Activated naive CD8-positive, alpha-beta T cell (primary cell): Measurements from ENCODE around the gene ANKRD13A.
A peak's percentile ranks its signal among the peaks of the same experiment; 100 is the strongest.

Experiments used
- H3K27ac Mint-ChIP-seq: one replicate; pipeline ENCODE4 v1.8.0; 2021; ENCODE audit warnings: mixed read lengths
- H3K27me3 Mint-ChIP-seq: one replicate; pipeline ENCODE4 v1.8.0; 2021; ENCODE audit warnings: mixed read lengths
- H3K36me3 Mint-ChIP-seq: one replicate; pipeline ENCODE4 v1.8.0; 2021; ENCODE audit warnings: mixed read lengths
- H3K4me1 Mint-ChIP-seq: one replicate; pipeline ENCODE4 v1.8.0; 2021; ENCODE audit warnings: low read depth, mixed read lengths
- H3K4me3 Mint-ChIP-seq: one replicate; pipeline ENCODE4 v1.8.0; 2021; ENCODE audit warnings: mild to moderate bottlenecking, mixed read lengths
- H3K9me3 Mint-ChIP-seq: one replicate; pipeline ENCODE4 v1.8.0; 2021; ENCODE audit warnings: low read depth, mixed read lengths

The ANKRD13A gene

DNA sequence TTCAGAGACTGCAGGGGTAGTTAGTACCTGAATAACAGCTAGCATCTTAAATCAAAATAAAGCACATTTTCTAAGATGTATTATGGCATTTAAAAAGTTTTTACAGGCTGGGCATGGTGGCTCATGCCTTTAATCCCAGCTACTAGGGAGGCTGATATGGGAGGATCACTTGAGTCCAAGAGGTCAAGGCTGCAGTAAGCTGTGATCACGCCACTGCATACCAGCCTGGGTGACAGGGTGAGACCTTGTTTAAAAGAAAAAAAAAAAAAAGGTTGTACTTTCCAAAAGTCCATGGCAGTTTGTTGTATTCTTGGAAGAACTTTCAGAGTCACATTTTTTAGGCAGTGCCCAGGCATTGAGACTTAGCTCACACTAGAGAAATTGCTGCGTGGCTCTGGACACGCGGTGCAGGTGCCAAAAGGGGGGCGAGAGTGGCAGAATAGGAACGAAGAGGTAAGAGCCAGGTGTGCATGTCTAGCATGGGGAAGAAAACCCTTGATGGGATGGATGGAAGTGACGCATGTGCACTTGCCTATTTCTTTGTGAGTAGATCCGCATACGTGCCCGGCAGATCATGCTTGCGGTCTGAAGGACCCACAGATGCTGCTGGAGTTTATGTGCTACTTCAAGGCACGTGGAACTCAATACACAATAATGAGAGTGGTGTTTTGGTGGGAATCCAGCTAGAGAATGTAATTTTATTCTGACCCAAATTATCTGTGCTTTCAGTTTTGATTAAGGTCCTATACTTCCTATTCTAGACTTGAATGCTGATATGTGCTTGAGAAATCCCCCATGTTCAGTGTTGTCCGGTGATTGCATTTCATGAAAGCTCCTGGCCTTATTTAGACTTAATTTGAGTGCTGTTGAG, 11.9 kb downstream of the ANKRD13A start:
- no peaks in the 10 kb centered on the region for H3K27me3 Mint-ChIP-seq
- H3K4me3 Mint-ChIP-seq = no peak overlapping the region
- no peaks in the 10 kb centered on the region for H3K9me3 Mint-ChIP-seq
- peaks cover 58% of the 10 kb centered on the region for H3K4me1 Mint-ChIP-seq
- peaks cover 8% of the 10 kb centered on the region for H3K36me3 Mint-ChIP-seq
- H3K27ac Mint-ChIP-seq = peak overlapping the region; percentile 73

DNA sequence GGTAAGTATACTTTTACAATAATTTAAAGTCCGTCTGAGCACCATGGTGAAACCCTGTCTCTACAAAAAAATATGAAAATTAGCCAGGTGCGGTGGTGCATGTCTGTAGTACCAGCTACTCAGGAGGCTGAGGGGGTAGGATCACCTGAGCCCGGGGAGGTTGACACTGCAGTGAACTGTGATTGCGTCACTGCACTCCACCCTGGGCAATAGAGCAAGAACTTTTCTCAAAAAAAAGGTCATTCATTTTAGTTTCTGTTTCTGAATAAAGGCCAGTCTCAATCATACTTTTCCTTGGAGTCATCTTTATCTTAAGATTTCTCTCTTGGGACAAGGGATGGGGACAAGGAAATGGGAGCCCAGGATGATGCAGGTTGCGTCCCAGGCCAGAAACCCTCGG, 12.9 kb downstream of the ANKRD13A start:
- no peak overlapping the region for H3K4me3 Mint-ChIP-seq
- H3K4me1 Mint-ChIP-seq = peaks cover 52% of the 10 kb centered on the region
- H3K27ac Mint-ChIP-seq = no peak overlapping the region
- H3K36me3 Mint-ChIP-seq = peaks cover 6% of the 10 kb centered on the region
- no peaks in the 10 kb centered on the region for H3K9me3 Mint-ChIP-seq
- H3K27me3 Mint-ChIP-seq = no peaks in the 10 kb centered on the region

DNA sequence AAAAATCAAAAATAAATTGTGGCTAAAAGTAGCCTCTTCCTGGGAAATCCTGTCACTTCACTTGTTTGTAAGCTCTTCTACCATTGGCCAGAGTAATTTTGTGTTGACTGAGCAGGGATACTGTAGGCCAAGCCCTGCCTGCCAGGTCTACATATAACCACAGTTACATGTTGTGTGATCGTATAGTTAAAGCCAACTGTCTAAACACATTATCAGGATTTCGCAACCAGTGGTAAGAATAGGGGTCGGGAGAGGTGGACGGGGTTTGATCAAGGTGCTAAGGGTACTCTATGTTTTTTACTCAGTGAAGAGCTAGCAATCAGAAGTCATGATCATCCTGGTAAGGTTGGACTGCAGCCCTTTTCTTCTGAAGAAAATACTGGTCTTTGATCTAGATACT, 13.4 kb downstream of the ANKRD13A start:
- H3K27me3 Mint-ChIP-seq = no peaks in the 10 kb centered on the region
- peaks cover 50% of the 10 kb centered on the region for H3K4me1 Mint-ChIP-seq
- H3K4me3 Mint-ChIP-seq = no peak overlapping the region
- no peaks in the 10 kb centered on the region for H3K9me3 Mint-ChIP-seq
- H3K36me3 Mint-ChIP-seq = peaks cover 6% of the 10 kb centered on the region
- peak overlapping the region; percentile 70 for H3K27ac Mint-ChIP-seq

DNA sequence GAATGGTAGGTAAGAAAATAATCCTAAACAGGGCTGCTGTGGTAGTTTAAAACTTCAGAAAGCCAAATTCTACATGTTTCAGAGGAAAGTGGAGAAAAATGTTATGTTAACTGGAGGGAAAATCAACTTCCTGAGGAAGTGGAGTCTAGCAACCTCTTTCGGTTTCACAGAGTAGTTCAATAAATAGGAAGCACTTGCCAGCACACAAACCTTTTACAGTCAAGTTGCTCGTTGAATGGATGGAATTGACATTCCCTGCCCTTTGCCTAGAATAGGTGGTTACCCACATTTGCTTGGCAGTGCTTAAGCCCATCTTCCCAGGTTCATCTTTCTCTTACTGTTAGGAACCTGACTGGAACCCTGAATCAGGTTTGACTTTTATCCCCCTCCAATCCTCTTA, 15.9 kb downstream of the ANKRD13A start:
- Mint-ChIP-seq H3K27me3 (no peaks in the 10 kb centered on the region), H3K4me3 (peak overlapping the region; percentile 13), H3K4me1 (peaks cover 32% of the 10 kb centered on the region), H3K27ac (peak overlapping the region; percentile 87), H3K9me3 (no peaks in the 10 kb centered on the region), H3K36me3 (no peaks in the 10 kb centered on the region)

DNA sequence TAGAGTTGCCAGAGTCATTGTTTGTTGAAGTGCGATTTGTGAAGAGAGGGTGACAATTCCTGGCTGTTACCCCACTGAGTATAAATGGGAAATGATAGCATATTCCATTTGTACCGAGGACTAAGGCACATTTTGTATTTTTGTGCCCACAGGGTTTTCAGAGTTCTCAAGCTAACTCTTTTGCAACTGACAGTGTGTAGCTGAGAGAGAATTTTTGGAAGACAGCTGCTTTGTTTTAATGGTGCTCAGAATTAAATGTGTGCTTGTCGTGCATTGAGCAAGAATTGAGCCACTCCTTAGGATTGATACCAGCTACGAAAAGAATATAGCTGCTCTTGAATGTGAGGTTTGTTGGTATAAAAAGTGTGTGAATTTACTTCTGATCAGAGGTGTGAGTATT, 21.7 kb downstream of the ANKRD13A start:
- H3K36me3 Mint-ChIP-seq = no peaks in the 10 kb centered on the region
- H3K27ac Mint-ChIP-seq = no peak overlapping the region
- H3K9me3 Mint-ChIP-seq = no peaks in the 10 kb centered on the region
- no peak overlapping the region for H3K4me3 Mint-ChIP-seq
- H3K27me3 Mint-ChIP-seq = no peaks in the 10 kb centered on the region
- peaks cover 3% of the 10 kb centered on the region for H3K4me1 Mint-ChIP-seq

DNA sequence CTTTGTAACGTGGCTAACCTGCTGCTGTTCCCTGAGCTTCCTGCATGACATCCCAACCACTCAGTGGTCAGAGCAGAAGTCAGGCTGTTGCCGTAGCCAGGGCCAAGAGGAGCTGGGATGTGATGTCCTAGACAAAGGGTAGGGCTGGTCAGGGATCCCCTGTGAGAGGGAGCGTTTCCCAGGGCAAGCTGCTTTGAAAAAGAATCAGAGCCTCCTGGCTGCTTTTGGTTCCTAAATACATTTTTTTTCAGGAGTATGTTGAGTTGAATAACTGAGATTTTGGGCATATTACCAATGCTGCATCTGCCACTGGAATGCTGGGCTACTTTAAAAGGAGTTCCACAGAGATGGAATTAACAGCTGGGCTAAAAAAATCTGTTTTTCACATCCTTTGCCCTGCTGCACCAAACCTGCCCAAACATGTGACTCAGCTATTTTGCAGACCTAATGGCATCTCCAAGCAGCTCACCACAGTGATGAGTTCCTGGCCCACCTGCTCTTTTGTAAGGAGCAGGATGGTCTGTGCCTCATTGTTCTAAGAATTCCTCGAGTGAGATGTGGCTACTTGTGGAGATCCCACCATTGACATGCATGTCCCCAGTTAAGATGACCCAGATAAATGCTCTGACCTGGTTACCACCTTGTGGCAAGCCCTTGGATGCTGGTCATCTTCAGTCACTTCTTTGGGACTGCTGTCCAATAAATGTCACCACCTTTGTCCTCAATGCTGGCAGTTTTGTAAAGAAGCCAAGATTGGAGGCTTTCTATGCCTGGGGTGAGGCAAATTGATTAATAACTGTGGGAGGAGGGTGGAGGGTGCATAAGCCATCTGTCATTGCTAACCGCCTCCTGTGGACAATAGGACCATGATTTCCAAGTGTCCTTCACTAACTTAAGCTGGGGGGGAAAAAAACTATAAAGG, 24.1 kb downstream of the ANKRD13A start:
- Mint-ChIP-seq H3K4me3 (no peak overlapping the region), H3K27ac (peak overlapping the region; percentile 66)

DNA sequence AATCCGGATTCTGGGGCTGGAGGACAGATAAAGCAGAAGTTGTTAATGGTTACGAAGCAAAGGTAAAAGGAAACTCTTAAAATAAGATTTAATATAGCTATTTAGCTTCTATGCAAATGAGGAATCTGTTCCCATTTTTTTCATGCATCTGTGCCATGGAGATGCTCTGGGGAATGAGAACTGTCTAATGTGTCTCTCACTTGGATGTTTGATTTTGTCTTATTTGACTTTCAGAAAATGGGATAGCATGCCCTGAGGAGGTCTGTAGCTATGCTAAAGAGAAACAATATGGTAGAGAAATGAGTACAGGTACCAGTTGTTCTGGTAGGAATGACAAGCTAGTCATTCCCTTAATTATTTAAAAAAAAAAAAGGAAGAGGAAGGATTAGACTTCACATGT, 24.8 kb downstream of the ANKRD13A start:
- Mint-ChIP-seq H3K27ac (peak overlapping the region; percentile 66), H3K9me3 (no peaks in the 10 kb centered on the region), H3K36me3 (peaks cover 4% of the 10 kb centered on the region), H3K4me3 (no peak overlapping the region), H3K27me3 (no peaks in the 10 kb centered on the region), H3K4me1 (peaks cover 7% of the 10 kb centered on the region)

More for the DNA sequence above, 24.1 kb downstream of the ANKRD13A start:
- Mint-ChIP-seq H3K36me3 (peaks cover 3% of the 10 kb centered on the region), H3K9me3 (no peaks in the 10 kb centered on the region), H3K27me3 (no peaks in the 10 kb centered on the region), H3K4me1 (peaks cover 7% of the 10 kb centered on the region)

DNA sequence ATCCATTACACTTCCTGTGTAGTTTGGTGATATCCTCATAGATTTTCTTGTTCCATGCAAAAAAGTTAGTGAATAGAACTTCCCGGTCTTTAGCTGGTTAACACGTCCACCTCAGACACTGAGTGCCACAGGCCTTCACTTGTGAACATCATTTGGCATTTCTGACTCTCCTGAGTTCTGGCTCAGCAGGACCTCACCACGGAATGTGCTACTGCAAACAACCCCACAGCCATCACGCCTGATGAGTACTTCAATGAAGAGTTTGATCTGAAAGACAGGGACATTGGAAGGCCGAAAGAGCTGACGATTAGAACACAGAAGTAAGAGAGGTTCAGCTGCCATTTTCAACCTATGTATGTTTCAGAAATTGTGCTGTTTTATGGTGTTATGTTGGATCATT, 29.1 kb downstream of the ANKRD13A start:
- no peak overlapping the region for H3K4me3 Mint-ChIP-seq
- peak overlapping the region; percentile 35 for H3K27ac Mint-ChIP-seq
- no peaks in the 10 kb centered on the region for H3K9me3 Mint-ChIP-seq
- peaks cover 7% of the 10 kb centered on the region for H3K4me1 Mint-ChIP-seq
- H3K36me3 Mint-ChIP-seq = peaks cover 4% of the 10 kb centered on the region
- no peaks in the 10 kb centered on the region for H3K27me3 Mint-ChIP-seq

DNA sequence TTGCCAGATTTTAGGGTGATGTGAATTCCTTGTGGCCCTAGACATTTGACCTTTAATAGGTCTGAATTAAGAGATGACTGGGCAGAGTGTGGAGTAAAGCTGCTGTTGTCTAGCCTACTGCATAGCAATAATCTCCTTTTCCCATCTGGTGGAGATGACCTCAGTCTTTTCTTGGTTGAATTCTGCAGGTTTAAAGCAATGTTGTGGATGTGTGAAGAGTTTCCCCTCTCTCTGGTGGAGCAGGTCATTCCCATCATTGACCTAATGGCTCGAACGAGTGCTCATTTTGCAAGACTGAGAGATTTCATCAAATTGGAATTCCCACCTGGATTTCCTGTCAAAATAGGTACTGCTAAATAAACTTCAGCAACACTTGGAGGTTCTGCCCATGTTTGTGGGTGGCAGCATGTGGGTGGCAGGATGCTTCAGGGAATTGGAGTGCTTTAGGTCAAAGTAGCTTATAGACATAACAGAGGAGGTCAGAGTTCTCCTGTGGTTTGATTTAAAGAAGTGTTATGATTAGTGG, 30.1 kb downstream of the ANKRD13A start:
- Mint-ChIP-seq H3K27ac (no peak overlapping the region), H3K9me3 (no peaks in the 10 kb centered on the region), H3K4me3 (no peak overlapping the region), H3K27me3 (no peaks in the 10 kb centered on the region), H3K4me1 (peaks cover 7% of the 10 kb centered on the region), H3K36me3 (peaks cover 6% of the 10 kb centered on the region)

DNA sequence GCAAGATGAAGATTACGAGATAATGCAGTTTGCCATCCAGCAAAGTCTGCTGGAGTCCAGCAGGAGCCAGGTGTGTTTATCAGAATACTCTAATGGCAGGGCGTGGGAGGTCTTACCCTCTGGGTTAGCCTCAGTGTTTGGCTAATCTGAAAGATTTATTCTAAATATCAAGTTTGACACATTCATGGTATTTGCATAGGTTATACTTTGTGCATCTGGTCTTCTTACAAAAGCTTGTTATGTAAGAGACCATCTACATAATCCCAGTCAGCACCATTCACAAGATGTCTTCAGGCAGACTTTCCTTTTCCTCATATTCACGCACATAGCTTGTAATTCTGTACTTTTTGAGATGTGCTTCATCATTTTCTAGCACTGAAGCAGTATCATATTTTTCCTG, 34.7 kb downstream of the ANKRD13A start:
- Mint-ChIP-seq H3K4me1 (peaks cover 4% of the 10 kb centered on the region), H3K27me3 (no peaks in the 10 kb centered on the region), H3K36me3 (peaks cover 12% of the 10 kb centered on the region), H3K4me3 (no peak overlapping the region), H3K9me3 (no peaks in the 10 kb centered on the region), H3K27ac (no peak overlapping the region)

DNA sequence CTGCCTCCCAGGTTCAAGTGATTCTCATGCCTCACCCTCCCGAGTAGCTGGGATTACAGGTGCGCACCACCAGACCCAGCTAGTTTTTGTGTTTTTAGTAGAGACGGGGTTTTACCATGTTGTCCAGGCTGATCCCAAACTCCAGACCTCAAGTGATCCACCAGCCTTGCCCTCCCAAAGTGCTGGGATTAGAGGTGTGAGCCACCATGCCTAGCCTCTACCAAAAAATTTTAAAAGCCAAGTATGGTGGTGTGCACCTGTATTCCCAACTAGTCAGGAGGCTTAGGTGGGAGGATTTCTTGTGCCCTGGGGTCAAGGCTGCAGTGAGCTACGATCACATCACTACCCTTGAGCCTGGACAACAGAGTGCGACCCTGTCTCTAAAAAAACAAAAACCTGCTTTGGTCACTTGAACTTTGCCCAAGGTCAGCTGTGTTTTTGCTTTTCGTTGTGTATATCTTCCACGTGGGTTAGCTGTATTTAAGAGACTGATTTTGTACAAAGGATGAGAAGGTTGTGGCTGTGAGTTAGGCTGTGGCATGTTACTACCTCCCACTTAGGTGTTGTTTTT, 36.4 kb downstream of the ANKRD13A start:
- no peaks in the 10 kb centered on the region for H3K9me3 Mint-ChIP-seq
- H3K4me1 Mint-ChIP-seq = peaks cover 20% of the 10 kb centered on the region
- H3K36me3 Mint-ChIP-seq = peaks cover 12% of the 10 kb centered on the region
- no peak overlapping the region for H3K27ac Mint-ChIP-seq
- H3K27me3 Mint-ChIP-seq = no peaks in the 10 kb centered on the region
- H3K4me3 Mint-ChIP-seq = no peak overlapping the region

DNA sequence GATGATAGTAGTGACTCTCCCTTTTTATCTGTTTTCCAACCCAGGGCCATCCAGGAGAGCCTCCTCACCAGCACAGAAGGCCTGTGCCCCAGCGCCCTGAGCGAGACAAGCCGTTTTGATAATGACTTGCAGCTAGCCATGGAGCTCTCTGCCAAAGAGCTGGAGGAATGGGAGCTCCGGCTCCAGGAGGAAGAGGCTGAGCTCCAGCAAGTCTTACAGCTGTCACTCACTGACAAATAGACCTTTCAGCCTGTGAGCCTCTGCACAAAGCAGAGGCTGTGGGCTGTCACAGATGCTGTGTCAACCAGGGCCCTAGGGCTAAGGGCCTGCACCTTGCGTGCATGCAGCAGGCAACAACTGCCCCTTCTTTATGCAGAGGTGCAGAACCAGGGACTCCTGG, 38.1 kb downstream of the ANKRD13A start:
- peak overlapping the region; percentile 80 for H3K27ac Mint-ChIP-seq
- no peak overlapping the region for H3K4me3 Mint-ChIP-seq
- peaks cover 21% of the 10 kb centered on the region for H3K4me1 Mint-ChIP-seq
- H3K27me3 Mint-ChIP-seq = no peaks in the 10 kb centered on the region
- H3K9me3 Mint-ChIP-seq = no peaks in the 10 kb centered on the region
- peaks cover 12% of the 10 kb centered on the region for H3K36me3 Mint-ChIP-seq

DNA sequence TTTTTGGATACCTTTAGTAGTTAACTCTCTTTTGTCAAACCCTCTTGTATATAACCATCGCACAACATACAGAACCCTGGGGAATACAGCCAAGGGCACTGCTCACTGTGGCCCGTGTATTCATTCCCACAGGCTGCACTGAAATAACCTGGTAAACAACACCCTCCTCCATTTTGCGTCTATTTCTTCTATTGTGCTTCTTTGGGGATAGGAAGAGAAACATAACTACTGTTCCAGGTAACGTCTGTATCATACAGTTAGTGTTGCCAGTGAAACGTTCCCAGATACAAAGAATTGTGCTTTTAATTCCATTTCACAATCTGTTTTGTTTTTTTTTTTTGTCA, 39.5 kb downstream of the ANKRD13A start:
- peak overlapping the region; percentile 75 for H3K27ac Mint-ChIP-seq
- H3K36me3 Mint-ChIP-seq = peaks cover 10% of the 10 kb centered on the region
- H3K27me3 Mint-ChIP-seq = no peaks in the 10 kb centered on the region
- peaks cover 29% of the 10 kb centered on the region for H3K4me1 Mint-ChIP-seq
- H3K9me3 Mint-ChIP-seq = no peaks in the 10 kb centered on the region
- H3K4me3 Mint-ChIP-seq = peak overlapping the region; percentile 36

DNA sequence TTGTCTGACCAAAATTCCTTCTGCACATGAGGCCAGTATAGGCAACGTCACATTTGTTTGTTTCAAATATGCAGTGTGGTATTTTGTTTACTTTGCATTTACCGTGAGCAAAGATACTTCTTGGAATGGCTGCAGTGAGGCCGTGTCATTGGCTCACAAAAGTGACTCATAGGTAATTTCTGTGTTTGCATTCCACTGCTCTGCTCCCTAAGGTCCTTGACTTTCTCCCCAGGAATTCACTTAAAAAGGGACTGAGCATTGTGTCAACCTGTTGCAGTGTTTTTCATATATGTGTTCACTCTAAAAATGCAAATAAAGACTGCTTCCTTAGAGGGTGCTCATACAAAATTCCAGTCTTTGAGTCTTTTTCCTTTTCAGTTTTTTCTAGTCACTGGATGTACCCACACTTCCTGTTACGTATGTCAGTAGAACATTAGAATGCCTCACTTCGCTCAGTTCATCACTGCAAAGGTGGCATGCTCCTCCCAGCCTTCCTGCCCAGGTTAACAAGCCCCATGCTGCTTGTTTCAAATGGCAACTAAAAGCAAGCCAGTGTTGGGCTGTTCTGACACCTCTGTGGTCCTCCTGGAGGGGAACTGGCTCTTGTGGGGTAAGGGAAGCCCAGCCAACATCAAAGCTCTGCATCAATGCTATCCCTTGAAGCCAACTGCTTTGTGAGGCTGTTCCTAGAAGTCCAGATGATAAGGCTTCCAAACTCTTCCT, 40.0 kb downstream of the ANKRD13A start:
- Mint-ChIP-seq H3K9me3 (no peaks in the 10 kb centered on the region), H3K4me1 (peaks cover 30% of the 10 kb centered on the region), H3K27ac (peak overlapping the region; percentile 75), H3K36me3 (peaks cover 10% of the 10 kb centered on the region), H3K27me3 (no peaks in the 10 kb centered on the region), H3K4me3 (no peak overlapping the region)
